NB4 (cell line): Measurements from ENCODE around the gene ZNF319.

Experiments
- DNase-seq: peaks from one replicate; pipeline ENCODE4 v3.0.0; 2010; ENCODE audit warnings: low read depth
- H3K4me3 ChIP-seq: one replicate; pipeline ENCODE4 v1.5.1; 2011; ENCODE audit warnings: mild to moderate bottlenecking, low read depth, low read length, moderate library complexity
- MYC ChIP-seq: IDR thresholded peaks from 2 replicates; pipeline ENCODE4 v1.6.1; 2011; ENCODE audit warnings: low read depth, low read length
- POLR2A ChIP-seq: IDR thresholded peaks from 2 replicates; pipeline ENCODE4 v1.6.1; 2011; ENCODE audit warnings: mild to moderate bottlenecking; ENCODE audit not compliant: insufficient read length; ENCODE audit errors: extremely low read depth
- TF ChIP-seq, protein P1 (sequence below): IDR thresholded peaks from one replicate; pipeline ENCODE4 v1.5.1; 2012; ENCODE audit warnings: low read depth, low read length
- TF ChIP-seq, protein P2 (sequence below): IDR thresholded peaks from 2 replicates; pipeline ENCODE4 v1.6.1; 2011; ENCODE audit warnings: low read depth, low read length

Gene ZNF319

DNA sequence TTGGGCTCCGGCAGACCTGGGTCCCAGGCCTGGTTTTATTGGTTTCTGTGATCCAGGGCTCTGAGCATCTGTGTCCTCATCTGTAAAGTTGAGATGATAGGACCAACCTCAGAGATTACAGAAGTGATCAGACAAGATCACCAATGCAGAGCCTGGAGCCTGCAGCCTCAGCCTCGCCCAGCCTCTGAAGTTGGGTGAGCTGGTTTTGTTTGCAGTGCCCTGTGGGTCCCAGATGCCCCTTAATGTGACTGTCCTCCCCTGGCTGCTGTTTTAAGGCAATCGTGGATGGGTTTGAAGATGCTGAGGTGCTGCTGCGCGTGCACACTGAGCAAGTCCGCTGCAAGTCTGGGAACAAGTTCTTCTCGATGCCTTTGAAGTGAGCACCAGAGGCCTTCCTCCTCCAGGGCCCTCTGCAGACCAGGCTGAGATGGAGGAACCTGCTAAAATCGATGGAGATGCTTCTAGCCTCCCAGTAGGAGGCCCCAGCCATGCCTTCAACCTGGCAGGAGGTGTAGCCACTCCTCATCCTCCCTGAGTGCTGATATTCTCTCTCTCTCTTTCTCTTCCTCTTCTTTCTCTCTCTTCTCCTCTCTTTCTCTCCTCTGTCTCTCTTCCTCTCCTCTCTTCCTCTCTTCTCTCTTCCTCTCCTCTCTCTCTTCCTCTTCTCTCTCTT lies 19.5 kb upstream of the ZNF319 start:
- TF ChIP-seq, protein P1, sequence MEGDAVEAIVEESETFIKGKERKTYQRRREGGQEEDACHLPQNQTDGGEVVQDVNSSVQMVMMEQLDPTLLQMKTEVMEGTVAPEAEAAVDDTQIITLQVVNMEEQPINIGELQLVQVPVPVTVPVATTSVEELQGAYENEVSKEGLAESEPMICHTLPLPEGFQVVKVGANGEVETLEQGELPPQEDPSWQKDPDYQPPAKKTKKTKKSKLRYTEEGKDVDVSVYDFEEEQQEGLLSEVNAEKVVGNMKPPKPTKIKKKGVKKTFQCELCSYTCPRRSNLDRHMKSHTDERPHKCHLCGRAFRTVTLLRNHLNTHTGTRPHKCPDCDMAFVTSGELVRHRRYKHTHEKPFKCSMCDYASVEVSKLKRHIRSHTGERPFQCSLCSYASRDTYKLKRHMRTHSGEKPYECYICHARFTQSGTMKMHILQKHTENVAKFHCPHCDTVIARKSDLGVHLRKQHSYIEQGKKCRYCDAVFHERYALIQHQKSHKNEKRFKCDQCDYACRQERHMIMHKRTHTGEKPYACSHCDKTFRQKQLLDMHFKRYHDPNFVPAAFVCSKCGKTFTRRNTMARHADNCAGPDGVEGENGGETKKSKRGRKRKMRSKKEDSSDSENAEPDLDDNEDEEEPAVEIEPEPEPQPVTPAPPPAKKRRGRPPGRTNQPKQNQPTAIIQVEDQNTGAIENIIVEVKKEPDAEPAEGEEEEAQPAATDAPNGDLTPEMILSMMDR, result no peak
- TF ChIP-seq, protein P2, sequence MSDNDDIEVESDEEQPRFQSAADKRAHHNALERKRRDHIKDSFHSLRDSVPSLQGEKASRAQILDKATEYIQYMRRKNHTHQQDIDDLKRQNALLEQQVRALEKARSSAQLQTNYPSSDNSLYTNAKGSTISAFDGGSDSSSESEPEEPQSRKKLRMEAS, result no peak
- TF ChIP-seq MYC (no peak), POLR2A (no peak)
- no peak overlapping the region for H3K4me3 ChIP-seq
- no peak for DNase-seq

DNA sequence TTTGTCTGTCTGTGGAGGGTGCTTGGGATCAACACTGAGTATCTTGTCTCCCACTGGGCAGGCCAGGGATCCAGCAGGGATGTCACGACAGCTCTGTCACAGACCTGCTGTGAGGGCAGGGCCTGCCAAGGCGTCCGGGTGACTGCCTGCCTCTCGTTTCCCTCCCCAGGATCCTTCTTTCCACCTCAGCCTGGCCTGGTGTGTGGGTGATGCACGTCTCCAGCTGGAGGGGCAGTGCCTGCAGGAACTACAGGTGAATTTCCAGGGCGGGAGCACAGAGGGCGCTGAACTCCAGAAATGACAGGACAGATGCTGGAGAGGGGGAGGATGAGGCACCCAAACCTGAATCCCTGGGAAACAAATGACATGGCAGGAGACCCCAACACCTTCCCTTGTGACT lies 18.3 kb upstream of the ZNF319 start:
- no peak overlapping the region for H3K4me3 ChIP-seq
- no peak for DNase-seq
- TF ChIP-seq, protein P1, result no peak
- TF ChIP-seq POLR2A, result no peak
- TF ChIP-seq, protein P2, result no peak
- TF ChIP-seq MYC, result no peak

DNA sequence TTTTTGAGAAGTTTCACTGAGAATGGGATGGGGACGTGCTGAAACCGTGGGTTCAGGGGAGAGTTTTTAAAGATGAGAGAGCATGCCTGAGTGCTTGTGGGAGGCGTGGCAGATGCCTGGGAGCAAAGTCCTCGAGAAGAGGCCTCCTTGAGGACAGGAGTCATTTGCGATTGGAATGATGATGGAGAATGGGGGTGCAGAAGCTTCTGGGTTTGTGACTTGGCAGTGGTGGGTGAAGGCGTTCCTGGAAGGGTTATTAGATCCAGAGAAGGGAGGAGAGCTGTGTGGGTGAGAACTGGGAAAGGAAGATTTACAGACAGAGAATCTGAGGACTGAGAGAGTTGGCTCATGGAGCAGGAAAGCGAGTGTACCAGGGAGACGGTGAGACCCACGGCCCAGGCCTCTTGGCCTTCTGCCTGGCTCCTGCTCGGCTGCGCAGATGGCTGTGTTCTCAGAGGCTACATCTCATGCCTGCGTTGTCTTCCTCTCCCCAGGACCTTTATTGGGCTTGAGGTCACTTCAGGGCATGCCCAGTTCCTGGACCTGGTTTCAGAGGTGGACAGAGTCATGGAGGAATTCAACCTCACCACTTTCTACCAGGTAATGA lies 16.5 kb upstream of the ZNF319 start:
- no peak overlapping the region for H3K4me3 ChIP-seq
- no peak for DNase-seq
- no peak for TF ChIP-seq POLR2A
- no peak for TF ChIP-seq MYC
- TF ChIP-seq, protein P2, result no peak
- TF ChIP-seq, protein P1, result no peak

DNA sequence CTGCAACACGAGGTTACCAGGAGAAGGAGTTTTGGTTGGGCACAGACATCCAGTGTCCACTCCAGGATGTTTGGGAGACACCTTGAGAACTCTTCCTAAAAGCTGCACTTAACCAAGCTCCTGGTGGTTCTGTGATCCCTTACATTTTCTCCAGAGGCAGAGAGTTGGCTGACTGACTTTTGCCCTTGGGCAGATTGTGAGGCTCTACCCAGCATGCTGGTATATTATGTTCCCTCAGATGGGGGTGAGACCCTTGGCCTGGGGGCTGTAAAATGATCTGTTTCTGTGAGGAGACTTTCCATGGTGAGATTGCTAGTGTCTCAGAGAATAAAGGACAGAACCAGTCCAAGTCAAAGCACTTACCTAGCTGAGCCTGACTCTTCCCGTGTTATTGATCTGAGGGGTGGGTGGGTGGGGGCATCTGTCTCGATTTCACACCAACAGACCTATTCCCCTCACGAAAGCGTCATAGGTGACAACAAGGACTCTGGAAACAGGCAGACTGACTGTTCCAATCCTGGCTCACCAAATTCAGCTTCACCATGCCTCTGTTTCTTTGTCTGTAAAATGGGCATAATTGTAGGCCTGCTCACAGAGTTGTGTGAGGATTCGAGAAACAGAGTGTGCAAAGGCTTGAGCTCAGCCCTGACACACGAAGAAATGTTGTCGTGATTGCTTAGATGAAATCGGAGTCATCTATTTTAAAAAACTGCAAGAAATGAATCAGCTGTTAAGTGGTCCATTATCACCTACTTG lies 12.9 kb upstream of the ZNF319 start:
- TF ChIP-seq MYC (no peak), POLR2A (no peak)
- TF ChIP-seq, protein P1, result no peak
- TF ChIP-seq, protein P2, result no peak
- no peak for DNase-seq
- H3K4me3 ChIP-seq, result no peak overlapping the region

DNA sequence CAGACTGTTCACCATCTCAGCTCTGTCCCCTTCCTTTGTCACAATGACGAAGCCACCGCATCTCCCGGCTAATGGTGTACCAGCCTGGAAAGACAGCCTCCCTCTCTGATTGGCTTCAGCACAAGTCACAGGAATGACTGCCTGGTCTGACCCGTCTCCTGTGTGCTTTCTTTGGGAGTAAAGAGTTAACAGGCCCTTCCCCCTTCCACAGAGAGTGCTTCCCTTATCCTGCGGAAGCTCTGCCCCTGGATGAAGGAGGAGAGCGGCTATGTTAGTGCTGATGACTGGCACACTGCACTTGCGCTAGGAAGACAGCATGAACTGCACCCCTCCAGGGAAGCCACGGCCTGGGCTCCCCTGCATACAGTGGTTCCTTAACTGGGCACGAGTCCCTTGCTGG lies 12.0 kb upstream of the ZNF319 start:
- TF ChIP-seq MYC (no peak), POLR2A (no peak)
- TF ChIP-seq, protein P2, result no peak
- TF ChIP-seq, protein P1, result no peak
- DNase-seq, result no peak
- H3K4me3 ChIP-seq, result no peak overlapping the region
